Heart left ventricle (tissue), 16 donors: ENCODE results near the gene SUPT4H1. TPM values are rescaled to one million over a fixed set of nuclear protein-coding genes. Genes with fewer than 3 reads are reported as not detected.

Source experiments
- ATAC-seq, 4 donors: fragments of 200-7000 bp; cut with Tn5 transposase; one replicate each; pipeline ENCODE4 v1.9.1; 2020 to 2022; ENCODE audit warnings: moderate library complexity in 4 of 4, mild to moderate bottlenecking in 3 of 4, moderate number of reproducible peaks in 1 of 4
- DNase-seq, 5 donors: peaks; one replicate each; pipeline ENCODE4 v3.0.0-alpha.2; 2020
- H3K27ac ChIP-seq, 12 donors: fragments of 200-600 bp; sonication (generic) in 4 of 12; one replicate each; pipeline versions ENCODE4 v1.5.0 to v1.8.0; 2016 to 2022; ENCODE audit warnings: mild to moderate bottlenecking in 2 of 12
- H3K27me3 ChIP-seq, 9 donors: fragments of 200-600 bp; sonication (generic) in 2 of 9; one replicate each; pipeline versions ENCODE4 v1.5.1 to v1.8.0; 2016 to 2022; ENCODE audit warnings: mild to moderate bottlenecking in 3 of 9
- H3K36me3 ChIP-seq, 9 donors: fragments of 200-600 bp; sonication (generic) in 2 of 9; one replicate each; pipeline versions ENCODE4 v1.5.0 to v1.8.0; 2018 to 2022; ENCODE audit warnings: mild to moderate bottlenecking in 2 of 9
- H3K4me1 ChIP-seq, 12 donors: fragments of 200-600 bp; sonication (generic) in 4 of 12; one replicate each; pipeline versions ENCODE4 v1.5.0 to v1.8.0; 2016 to 2022; ENCODE audit warnings: mild to moderate bottlenecking in 3 of 12
- H3K4me3 ChIP-seq, 12 donors: fragments of 200-600 bp; sonication (generic) in 4 of 12; one replicate each; pipeline versions ENCODE4 v1.5.0 to v1.8.0; 2017 to 2022; ENCODE audit warnings: mild to moderate bottlenecking in 9 of 12, moderate library complexity in 4 of 12
- H3K9me3 ChIP-seq, 12 donors: fragments of 200-600 bp; sonication (generic) in 4 of 12; one replicate each; pipeline versions ENCODE4 v1.5.0 to v1.8.0; 2016 to 2022; ENCODE audit warnings: mild to moderate bottlenecking in 1 of 12
- CTCF ChIP-seq, 12 donors: fragments of 200-600 bp; sonication (generic) in 4 of 12; IDR thresholded peaks; one replicate each; pipeline versions ENCODE4 v1.5.0 to v1.8.0; 2018 to 2022; ENCODE audit warnings: antibody characterized with exemption in 12 of 12, mild to moderate bottlenecking in 5 of 12
- POLR2A ChIP-seq, 2 donors: fragments of 450-650 bp; IDR thresholded peaks; one replicate each; pipeline ENCODE4 v1.6.1; 2017; ENCODE audit warnings: antibody characterized with exemption in 2 of 2, mild to moderate bottlenecking in 2 of 2, moderate library complexity in 2 of 2
- WGBS, 4 donors: extraction: QIAGEN DNeasy Blood & Tissue Kit in 2 of 4; methylation state at CpG; one replicate each; pipeline versions ENCODE4 v1.1.5 to v1.1.7; 2013 to 2018; 5-methylcytosine and 5-hydroxymethylcytosine counted together
- intact Hi-C, 10 donors: fragments of 100-400 bp; cut with DNase I; formaldehyde crosslinking; loops; one replicate each; pipeline versions ENCODE4 v1.11.1 to v1.14.2; 2022
- long read RNA-seq, 3 donors: library from polyadenylated mRNA; unstranded; transcript quantifications; one replicate each; pipeline ENCODE4 v2.0.0, GENCODE V29; 2020 to 2021
- polyA plus RNA-seq, 2 donors: library from polyadenylated mRNA; stranded (reverse); fragments of 200-250 nt; gene quantifications; one replicate each; pipeline ENCODE4 v1.2.3, GENCODE V29; 2013
- total RNA-seq, 9 donors: library from RNA; depleted of rRNA in 2 of 9; stranded (reverse); fragments of >200 nt in 2 of 9; fragmentation: NEBNext Ultra II Directional in 3 of 9; extraction: Animal tissue kit (Norgen Biotek cat#: 25700) in 3 of 9; gene quantifications; one replicate each; pipeline versions ENCODE4 v1.1.0 to v1.2.4, GENCODE V29; 2016 to 2023
- donor health status: ischemic (EF 13 %, LVEDD 7.1; RV severe dilation, severe dysfunction).
- donor health status: healthy with polysubstance abuse.
- donor health status: DM: no; HTN: yes; CAD: no.
- donor health status: DM: no; HTN: no; CAD: no.
- donor health status: ischemic (EF 25% LVEDD 6.9; RV normal size, moderate dysfunction).
- donor health status: ischemic (EF 25% LVEDD 5.7; RV mildly dilated, moderate dysfunction).
- donor health status: healthy.
- donor health status: DM: yes; HTN: yes; CAD: no.
- donor health status: ischemic (EF 35%, LVEDD 5.7; RV mildly dilated, moderate dysfunction).
- donor health status: nonischemic (EF 11% LVEDD 7.7; RV severe dilation, severe dysfunction).
- donor health status: DM: yes; HTN: yes; CAD: no.
- donor health status: PGD.
- donor health status: ischemic (EF 29% LVEDD 5.4; RV normal size, mild dysfunction).
- donor health status: nonischemic (EF 23%, LVEDD 6.1; RV moderate dilation, normal function).

SUPT4H1 gene
- 10 to 100 TPM; 44.1 to 69.9 (median 58.0) TPM for total RNA-seq
- 10 to 100 TPM; 53.9 to 92.7 TPM for polyA plus RNA-seq
- long read RNA-seq, donor 1, partial matches to known transcripts, result 0 of 7 reads
- long read RNA-seq, donor 1, other reads (novel, unspliced or antisense), result 1 of 7 reads
- long read RNA-seq, donor 2, transcript SUPT4H1-201 (5 exons, 1,489 nt), result major isoform, 36 of 54 reads
- long read RNA-seq, donor 2, transcript SUPT4H1-202 (5 exons, 1,643 nt), result minor isoform, 16 of 54 reads
- long read RNA-seq, donor 2, partial matches to known transcripts, result 0 of 54 reads
- long read RNA-seq, donor 2, other reads (novel, unspliced or antisense), result 2 of 54 reads
- long read RNA-seq, donor 3, partial matches to known transcripts, result 0 of 5 reads
- long read RNA-seq, donor 3, other reads (novel, unspliced or antisense), result 2 of 5 reads

- peak; percentile 88 to 93 (median 90) for DNase-seq
- Histone ChIP-seq H3K36me3 (peaks cover 0 to 42% (median 39%) of the 10 kb centered on the region in 9 donors), H3K4me3 (peak within 1 kb of the TSS; percentile 70 to 98 (median 88)), H3K9me3 (no peaks in the 10 kb centered on the region), H3K4me1 (peaks cover 0 to 51% (median 17%) of the 10 kb centered on the region in 12 donors), H3K27ac (peak within 1 kb of the TSS; percentile 84 to 98 (median 94)), H3K27me3 (no peaks in the 10 kb centered on the region)
- peak; percentile 96 to 98 (median 97) for ATAC-seq
- WGBS, 4 donors, result 0 to 1% (median 0%) methylated on average over 49 to 60 of the region's 60 CpGs
- intact Hi-C loops, result loop anchor here in 8 of 10 donors (1.0 to 5.0 kb wide), 4 partner anchors 65 to 165 kb away; partner anchors contain the start of gene RNF43 (in 8 of the 8)
- TF ChIP-seq POLR2A (IDR thresholded peaks at IDR 0.05), result peak in 1 of 2 donors; percentile 91
- peak in 2 of 12 donors; percentile 16 to 21 for TF ChIP-seq CTCF (IDR thresholded peaks at IDR 0.05)
These were observed at the start of gene SUPT4H1 for GRCh38 chr17:58351831-58352595. Gene SUPT4H1 (minus strand): TSS chr17:58352201. CDS start chr17:58352135, 66 bp downstream.

- Histone ChIP-seq H3K9me3 (no peaks in the 10 kb centered on the region), H3K36me3 (no peaks in the 10 kb centered on the region), H3K4me1 (no peaks in the 10 kb centered on the region), H3K27me3 (peaks cover 0 to 1% (median 0%) of the 10 kb centered on the region in 9 donors), H3K4me3 (no peak overlapping the region), H3K27ac (no peak overlapping the region)
- intact Hi-C loops, result no loop called here
- DNase-seq, result no peak
- no peak for TF ChIP-seq CTCF (IDR thresholded peaks at IDR 0.05)
- TF ChIP-seq POLR2A (IDR thresholded peaks at IDR 0.05), result no peak
- no peak for ATAC-seq
- WGBS, 4 donors, result 64 to 81% (median 70%) methylated on average over 2 of the region's 2 CpGs
These were observed 49.3 kb upstream of the SUPT4H1 start for GRCh38 chr17:58401287-58401686.

GRCh38 chr17:58400826-58401225 is 48.8 kb upstream of the SUPT4H1 start:
- DNase-seq (no peak), ATAC-seq (no peak)
- Histone ChIP-seq H3K27ac (no peak overlapping the region), H3K27me3 (peaks cover 0 to 6% (median 0%) of the 10 kb centered on the region in 9 donors), H3K4me1 (no peaks in the 10 kb centered on the region), H3K36me3 (no peaks in the 10 kb centered on the region), H3K4me3 (no peak overlapping the region), H3K9me3 (no peaks in the 10 kb centered on the region)
- intact Hi-C loops, result no loop called here
- TF ChIP-seq POLR2A (IDR thresholded peaks at IDR 0.05) (no peak), CTCF (IDR thresholded peaks at IDR 0.05) (no peak)

GRCh38 chr17:58399974-58400373 is 48.0 kb upstream of the SUPT4H1 start:
- no peak for DNase-seq
- intact Hi-C loops, result no loop called here
- WGBS, 4 donors, result 74 to 86% (median 81%) methylated on average over 3 of the region's 3 CpGs

More at GRCh38 chr17:58399974-58400373, 48.0 kb upstream of the SUPT4H1 start:
- TF ChIP-seq POLR2A (IDR thresholded peaks at IDR 0.05), result no peak
- TF ChIP-seq CTCF (IDR thresholded peaks at IDR 0.05), result no peak
- ATAC-seq, result no peak
- H3K27ac ChIP-seq, result no peak overlapping the region
- no peaks in the 10 kb centered on the region for H3K9me3 ChIP-seq
- no peaks in the 10 kb centered on the region for H3K36me3 ChIP-seq
- H3K4me3 ChIP-seq, result no peak overlapping the region
- peaks cover 0 to 14% (median 0%) of the 10 kb centered on the region in 9 donors for H3K27me3 ChIP-seq
- H3K4me1 ChIP-seq, result no peaks in the 10 kb centered on the region
